Progenitor cell of endocrine pancreas (in vitro differentiated cells): ENCODE results near the gene FMN1. TPM values are rescaled to one million over a fixed set of nuclear protein-coding genes. Genes with fewer than 3 reads are reported as not detected.

Experiments
- DNase-seq: peaks from one replicate; pipeline ENCODE4 v3.0.0; 2021; ENCODE audit warnings: low spot score; ENCODE audit not compliant: unreplicated experiment
- H3K27ac Mint-ChIP-seq: 2 replicates; pipeline ENCODE4 v1.8.0; 2021; ENCODE audit warnings: mild to moderate bottlenecking, moderate library complexity, mixed read lengths
- H3K27me3 Mint-ChIP-seq: 2 replicates; pipeline ENCODE4 v1.8.0; 2021; ENCODE audit warnings: mixed read lengths
- H3K36me3 Mint-ChIP-seq: 2 replicates; pipeline ENCODE4 v1.8.0; 2022; ENCODE audit warnings: mixed read lengths; ENCODE audit not compliant: insufficient read depth
- H3K4me1 Mint-ChIP-seq: 2 replicates; pipeline ENCODE4 v1.8.0; 2021; ENCODE audit warnings: low read depth, mixed read lengths
- H3K4me3 Mint-ChIP-seq: 2 replicates; pipeline ENCODE4 v1.8.0; 2021; ENCODE audit warnings: low read depth, mild to moderate bottlenecking, moderate library complexity, mixed read lengths
- H3K9me3 Mint-ChIP-seq: 2 replicates; pipeline ENCODE4 v1.8.0; 2021; ENCODE audit warnings: low read depth, mixed read lengths
- CTCF ChIP-seq: fragments of 200-600 bp; sonication (generic); IDR thresholded peaks from one replicate; pipeline ENCODE4 v1.5.0; 2021; ENCODE audit warnings: antibody characterized with exemption, mild to moderate bottlenecking; ENCODE audit not compliant: unreplicated experiment
- total RNA-seq: library from RNA; stranded (reverse); gene quantifications from 2 replicates; pipeline ENCODE4 v1.2.1, GENCODE V29; 2021

The FMN1 gene
- total RNA-seq, 1 donor from 2014 or later: 0.41 TPM

DNA sequence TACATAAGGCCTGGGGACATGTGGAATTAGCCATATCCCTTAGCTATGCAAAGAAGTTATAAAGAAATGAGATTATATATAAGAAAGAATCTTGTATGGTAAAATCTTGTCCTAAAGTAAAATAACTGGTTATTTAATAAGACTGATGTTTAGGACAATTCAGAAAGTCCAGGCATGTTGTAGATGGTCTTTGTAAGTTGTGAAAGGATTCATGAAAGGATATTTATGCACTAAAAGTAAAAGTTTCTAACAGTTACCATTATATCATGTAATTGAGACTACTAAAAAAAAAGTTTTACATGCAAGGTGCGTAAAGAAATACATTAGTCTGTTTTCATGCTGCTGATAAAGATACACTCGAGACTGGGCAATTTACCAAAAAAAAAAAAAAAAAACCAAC is 146.3 kb downstream of the FMN1 start:
- peaks cover 2% of the 10 kb centered on the region for H3K36me3 Mint-ChIP-seq
- TF ChIP-seq CTCF: no peak
- peaks cover 27% of the 10 kb centered on the region for H3K9me3 Mint-ChIP-seq

DNA sequence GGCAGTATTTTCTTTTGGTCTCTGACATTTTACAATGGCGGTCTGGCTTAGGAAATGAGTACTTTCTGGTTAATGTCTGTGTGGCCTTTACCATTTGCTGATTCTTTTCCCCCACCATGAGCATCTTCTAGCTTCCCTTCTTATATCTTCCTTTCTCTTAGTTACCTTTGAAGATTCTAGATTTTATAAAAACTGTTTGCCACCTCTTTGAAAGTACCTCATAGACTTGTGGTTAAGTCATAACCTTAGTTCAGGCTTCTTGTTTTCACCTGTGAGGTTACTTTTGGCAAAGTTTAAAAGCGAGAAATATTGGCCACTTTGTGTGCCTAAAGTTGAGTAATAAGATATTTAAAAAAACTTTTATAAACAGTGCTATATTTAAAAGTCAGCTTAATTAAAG is 147.4 kb downstream of the FMN1 start:
- no peak for DNase-seq
- Mint-ChIP-seq H3K36me3 (peaks cover 2% of the 10 kb centered on the region), H3K27ac (no peak overlapping the region), H3K4me1 (no peaks in the 10 kb centered on the region), H3K9me3 (peaks cover 32% of the 10 kb centered on the region), H3K27me3 (no peaks in the 10 kb centered on the region), H3K4me3 (no peak overlapping the region)
- no peak for TF ChIP-seq CTCF

More for the DNA sequence above, 146.3 kb downstream of the FMN1 start:
- Mint-ChIP-seq H3K27ac (no peak overlapping the region), H3K27me3 (no peaks in the 10 kb centered on the region), H3K4me1 (no peaks in the 10 kb centered on the region), H3K4me3 (no peak overlapping the region)
- DNase-seq: no peak

DNA sequence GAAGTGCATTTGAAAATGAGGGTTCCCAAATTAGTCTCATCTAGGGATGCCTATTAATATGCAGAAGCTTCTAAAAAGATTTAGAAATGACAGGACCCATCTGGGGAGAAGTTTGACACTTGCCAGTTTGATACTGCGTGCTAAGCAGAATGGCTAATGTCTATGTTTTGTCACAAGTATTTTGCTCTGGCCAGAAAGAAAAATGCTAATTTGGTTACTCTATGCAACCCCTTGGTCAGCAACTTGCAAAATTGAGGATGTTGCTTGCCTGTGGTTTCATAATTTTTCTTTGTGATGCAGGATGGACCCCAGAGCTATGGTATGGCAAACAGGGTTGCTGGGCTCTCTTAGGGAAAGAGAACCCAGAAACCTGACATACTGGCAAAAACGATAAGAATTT is 148.2 kb downstream of the FMN1 start:
- H3K4me3 Mint-ChIP-seq: no peak overlapping the region
- H3K27ac Mint-ChIP-seq: no peak overlapping the region
- no peaks in the 10 kb centered on the region for H3K4me1 Mint-ChIP-seq
- H3K36me3 Mint-ChIP-seq: peaks cover 2% of the 10 kb centered on the region
- TF ChIP-seq CTCF: no peak
- H3K27me3 Mint-ChIP-seq: no peaks in the 10 kb centered on the region
- H3K9me3 Mint-ChIP-seq: peaks cover 32% of the 10 kb centered on the region
- DNase-seq: no peak

GRCh38 chr15:33045066-33045810 is 149.3 kb downstream of the FMN1 start:
- Mint-ChIP-seq H3K4me1 (no peaks in the 10 kb centered on the region), H3K4me3 (no peak overlapping the region), H3K9me3 (peaks cover 29% of the 10 kb centered on the region), H3K36me3 (peaks cover 2% of the 10 kb centered on the region), H3K27ac (no peak overlapping the region), H3K27me3 (no peaks in the 10 kb centered on the region)
- no peak for DNase-seq
- TF ChIP-seq CTCF: no peak

- Mint-ChIP-seq H3K4me1 (peaks cover 2% of the 10 kb centered on the region), H3K9me3 (peaks cover 26% of the 10 kb centered on the region), H3K27me3 (no peaks in the 10 kb centered on the region)
Observed at GRCh38 chr15:33044598-33044997, 149.9 kb downstream of the FMN1 start.

More at GRCh38 chr15:33044598-33044997, 149.9 kb downstream of the FMN1 start:
- TF ChIP-seq CTCF: no peak
- H3K27ac Mint-ChIP-seq: no peak overlapping the region
- H3K4me3 Mint-ChIP-seq: no peak overlapping the region
- peaks cover under 1% of the 10 kb centered on the region for H3K36me3 Mint-ChIP-seq
- no peak for DNase-seq
